K562 (cell line): ENCODE results near the gene DAPK2. TPM values are rescaled to one million over a fixed set of nuclear protein-coding genes. Genes with fewer than 3 reads are reported as not detected.

Experiments used
- ATAC-seq: fragments of 200-7000 bp; cut with Tn5 transposase; 3 replicates; pipeline ENCODE4 v1.9.1; 2020; ENCODE audit warnings: moderate library complexity
- BruUV-seq: library from RNA; stranded (reverse); fragments of 400-500 nt; replicated peaks from 2 replicates; lab custom pipeline; 2021; lab: Mats Ljungman, UMichigan
- CTCF ChIA-PET: fragments of 300-600 bp; formaldehyde crosslinking; extraction: SDS; loops from one replicate; lab custom pipeline; 2021; ENCODE audit warnings: low intra/inter-chr PET ratio; lab: Yijun Ruan, JAX
- POLR2A ChIA-PET: fragments of 300-600, 350-650 bp; sonication (Branson Sonifier 250); formaldehyde crosslinking; extraction: SDS; loops from one replicate; lab custom pipeline; 2021; ENCODE audit warnings: antibody characterized with exemption, inconsistent platforms; lab: Yijun Ruan, JAX
- DNase-seq, 4 experiments: peaks; one replicate each; pipeline versions ENCODE4 v3.0.0 to v3.0.0-alpha.2; 2011 to 2018; ENCODE audit warnings: low spot score in 3 of 4, mixed read lengths in 3 of 4; ENCODE audit errors: extremely low read depth in 1 of 4
- FAIRE-seq: peaks from 2 replicates; lab custom pipeline; 2011; peaks lifted over from hg19 to GRCh38; lab: Jason Lieb, UNC
- H2AFZ ChIP-seq: 2 replicates; pipeline ENCODE4 v1.6.0; 2011; ENCODE audit warnings: low read depth, low read length, control low read depth, inconsistent platforms
- H3K27ac ChIP-seq: fragments of 200-600 bp; 3 replicates; pipeline ENCODE4 v1.8.0; 2011; ENCODE audit warnings: low read depth, mild to moderate bottlenecking, control low read depth, inconsistent platforms, low read length, moderate library complexity, mixed read lengths; ENCODE audit errors: extremely low read depth
- H3K27me3 ChIP-seq, 2 experiments: fragments of 300-600 bp in 1 of 2; 2 replicates in 1 of 2; 3 replicates in 1 of 2; pipeline versions ENCODE4 v1.6.0 to v1.8.0; 2011; ENCODE audit warnings: inconsistent platforms in 2 of 2, low read length in 2 of 2, mild to moderate bottlenecking in 1 of 2, mixed read lengths in 1 of 2, moderate library complexity in 1 of 2; ENCODE audit not compliant: control insufficient read depth in 2 of 2, insufficient read depth in 2 of 2
- H3K36me3 ChIP-seq: fragments of 300-600 bp; 3 replicates; pipeline ENCODE4 v1.8.0; 2011; ENCODE audit warnings: mild to moderate bottlenecking, low read length, inconsistent platforms; ENCODE audit not compliant: control insufficient read depth, insufficient read depth
- H3K4me1 ChIP-seq, 2 experiments: fragments of 200-600 bp in 1 of 2; replicated peaks in 1 of 2; 2 replicates in 1 of 2; 3 replicates in 1 of 2; pipeline versions ENCODE4 v1.5.1 to v1.8.0; 2011; ENCODE audit warnings: inconsistent platforms in 2 of 2, low read length in 2 of 2, mild to moderate bottlenecking in 1 of 2, mixed read lengths in 1 of 2, moderate library complexity in 1 of 2; ENCODE audit not compliant: control insufficient read depth in 2 of 2, insufficient read depth in 2 of 2
- H3K4me2 ChIP-seq: 2 replicates; pipeline ENCODE4 v1.6.1; 2011; ENCODE audit warnings: low read length, control low read depth, inconsistent platforms, mixed read lengths; ENCODE audit not compliant: insufficient read depth
- H3K4me3 ChIP-seq: fragments of 200-600 bp; sonication (generic), shearing (Covaris generic); 2 replicates; pipeline ENCODE4 v1.5.1; 2016; ENCODE audit warnings: control low read depth, inconsistent platforms
- H3K79me2 ChIP-seq: fragments of 200-600 bp; 3 replicates; pipeline ENCODE4 v1.8.0; 2011; ENCODE audit warnings: low read length, inconsistent platforms; ENCODE audit not compliant: control insufficient read depth, insufficient read depth
- H3K9ac ChIP-seq, 2 experiments: 2 replicates each; pipeline versions ENCODE4 v1.6.0 to v1.6.1; 2011; ENCODE audit warnings: low read depth in 2 of 2, low read length in 2 of 2, control low read depth in 1 of 2, inconsistent platforms in 1 of 2, mild to moderate bottlenecking in 1 of 2, mixed read lengths in 1 of 2; ENCODE audit not compliant: insufficient read depth in 1 of 2
- H3K9me1 ChIP-seq: one replicate; pipeline ENCODE4 v1.6.0; 2011; ENCODE audit warnings: inconsistent platforms, mild to moderate bottlenecking, low read length, moderate library complexity; ENCODE audit not compliant: control insufficient read depth, insufficient read depth
- H3K9me3 ChIP-seq: replicated peaks from 2 replicates; pipeline ENCODE4 v1.5.1; 2011; ENCODE audit warnings: low read depth, low read length, inconsistent platforms; ENCODE audit not compliant: control insufficient read depth, insufficient read depth
- H4K20me1 ChIP-seq: replicated peaks from 2 replicates; pipeline ENCODE4 v1.6.1; 2011; ENCODE audit warnings: low read length, inconsistent platforms, mixed read lengths; ENCODE audit not compliant: control insufficient read depth, insufficient read depth
- DACH1 ChIP-seq: fragments of 450-650 bp; IDR thresholded peaks from 2 replicates; pipeline ENCODE4 v1.6.1; 2018; ENCODE audit not compliant: partially characterized antibody
- ELK3 ChIP-seq: fragments of 450-650 bp; formaldehyde crosslinking; IDR thresholded peaks from 2 replicates; pipeline ENCODE4 v1.4.0; 2020; ENCODE audit warnings: mild to moderate bottlenecking
- NFIC ChIP-seq: fragments of 450-650 bp; IDR thresholded peaks from 2 replicates; pipeline ENCODE4 v1.6.1; 2017; ENCODE audit warnings: mild to moderate bottlenecking, inconsistent platforms
- NFIX ChIP-seq: fragments of 250-450 bp; sonication (Bioruptor Pico); IDR thresholded peaks from 2 replicates; pipeline ENCODE4 v1.4.0; 2020; ENCODE audit warnings: low read depth, mild to moderate bottlenecking, moderate library complexity
- NR2C1 ChIP-seq, 2 experiments: fragments of 450-650 bp; IDR thresholded peaks; 2 replicates each; pipeline ENCODE4 v1.6.1; 2017; ENCODE audit warnings: mild to moderate bottlenecking in 2 of 2, antibody characterized with exemption in 1 of 2, inconsistent platforms in 1 of 2, missing compliant biosample characterization in 1 of 2, missing genetic modification characterization in 1 of 2
- POLR2A ChIP-seq: fragments of 450-650 bp; conservative IDR thresholded peaks from 2 replicates; pipeline ENCODE4 v1.6.1; 2016
- POU5F1 ChIP-seq: fragments of 150-350 bp; IDR thresholded peaks from 2 replicates; pipeline ENCODE4 v1.6.1; 2014; ENCODE audit warnings: borderline replicate concordance, low read length, low read depth, mild to moderate bottlenecking; ENCODE audit not compliant: partially characterized antibody
- RBFOX2 ChIP-seq: fragments of 200-400 bp; formaldehyde crosslinking; IDR thresholded peaks from 2 replicates; pipeline ENCODE4 v1.6.1; 2017; ENCODE audit warnings: low read depth, mild to moderate bottlenecking, low read length, moderate library complexity
- SAFB2 ChIP-seq: fragments of 200-400 bp; formaldehyde crosslinking; IDR thresholded peaks from 2 replicates; pipeline ENCODE4 v1.6.1; 2018; ENCODE audit warnings: borderline replicate concordance, low read length, low read depth, moderate library complexity; ENCODE audit not compliant: severe bottlenecking
- SMARCA5 ChIP-seq: fragments of 450-650 bp; IDR thresholded peaks from 2 replicates; pipeline ENCODE4 v1.6.1; 2016
- SOX6 ChIP-seq: fragments of 450-650 bp; IDR thresholded peaks from 2 replicates; pipeline ENCODE4 v1.6.1; 2014; ENCODE audit warnings: mild to moderate bottlenecking
- TCF7L2 ChIP-seq: fragments of 150-350 bp; IDR thresholded peaks from 2 replicates; pipeline ENCODE4 v1.6.1; 2016; ENCODE audit warnings: low read depth, mild to moderate bottlenecking, low read length, moderate library complexity
- TFAM ChIP-seq: fragments of 250-450 bp; sonication (Bioruptor Pico); conservative IDR thresholded peaks from 2 replicates; pipeline ENCODE4 v1.5.0; 2021; ENCODE audit warnings: mild to moderate bottlenecking, moderate library complexity
- VEZF1 ChIP-seq: fragments of 200-800 bp; sonication (Bioruptor generic); IDR thresholded peaks from 2 replicates; pipeline ENCODE4 v1.6.1; 2017; ENCODE audit warnings: missing genetic modification characterization, missing compliant biosample characterization
- ZNF184 ChIP-seq: sonication (generic); formaldehyde crosslinking; IDR thresholded peaks from 2 replicates; pipeline ENCODE4 v1.5.0; 2020; ENCODE audit warnings: missing genetic modification reagents
- ZNF263 ChIP-seq: sonication (generic); formaldehyde crosslinking; IDR thresholded peaks from 2 replicates; pipeline ENCODE4 v1.8.0; 2022; ENCODE audit warnings: mild to moderate bottlenecking, missing genetic modification reagents, borderline replicate concordance
- ZNF79 ChIP-seq: fragments of 250-450 bp; sonication (Bioruptor Pico); IDR thresholded peaks from 2 replicates; pipeline ENCODE4 v1.4.0; 2020; ENCODE audit warnings: low read depth, mild to moderate bottlenecking, moderate library complexity
- WGBS: fragments of 100-300 bp; shearing (Covaris generic); methylation state at CpG from one replicate; pipeline ENCODE4 v1.1.6; 2016; ENCODE audit warnings: low coverage, mixed read lengths; ENCODE audit not compliant: insufficient coverage; ENCODE audit errors: missing lambda C conversion rate; 5-methylcytosine and 5-hydroxymethylcytosine counted together
- in situ Hi-C: fragments of 300-500 bp; cut with MboI; formaldehyde crosslinking; loops from 4 replicates; pipeline ENCODE4 v1.15.0; 2018; ENCODE audit warnings: inconsistent platforms, mixed read lengths
- intact Hi-C: fragments of 100-400 bp; cut with micrococcal nuclease; formaldehyde crosslinking; loops from 2 replicates; pipeline ENCODE4 v1.14.2; 2022
- polyA plus RNA-seq, 8 experiments: library from polyadenylated mRNA; depleted of rRNA in 4 of 8; stranded (reverse) in 5 of 8; unstranded in 3 of 8; fragments of >200 nt; fragmentation: Nextera tagmentation in 2 of 8; fragmentation: Illumina TruSeq in 1 of 8; extraction: Ambion mirVana in 2 of 8; extraction: Trizol in 1 of 8; gene quantifications; 2 replicates each; pipeline versions ENCODE4 v1.2.1 to v1.2.3, GENCODE V29; 2011 to 2014; ENCODE audit warnings: inconsistent platforms in 1 of 8, missing spikeins in 1 of 8
- total RNA-seq, 7 experiments: library from RNA; depleted of rRNA in 6 of 7; stranded (reverse); fragments of >200 nt in 6 of 7; fragmentation: Illumina TruSeq in 2 of 7; extraction: Trizol in 2 of 7; gene quantifications; 2 replicates each; pipeline versions ENCODE4 v1.2.1 to v1.2.3, GENCODE V29; 2011 to 2021; ENCODE audit warnings: low replicate concordance in 1 of 7

Gene DAPK2
- total and polyA plus RNA-seq, 9 of the 15 experiments (the other 6 are each of a cell fraction or from before 2014, with no cell fraction given) = 0.14 to 5.2 (median 2.2) TPM

DNA sequence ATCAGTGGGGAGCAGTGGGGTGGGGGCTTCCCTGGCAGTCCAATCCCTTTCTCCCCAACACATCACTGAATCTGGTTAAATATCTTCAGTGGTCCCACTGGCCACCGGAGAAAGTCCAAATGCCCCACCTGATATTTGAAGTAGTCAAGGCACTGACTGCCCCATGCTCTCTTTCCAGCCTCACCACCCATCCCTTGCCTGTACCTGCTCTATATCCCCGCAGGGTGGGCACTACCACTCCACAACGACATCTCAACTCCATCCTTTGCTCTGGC, 101.7 kb downstream of the DAPK2 start:
- no peak for TF ChIP-seq NFIC
- no peak for TF ChIP-seq POLR2A
- TF ChIP-seq VEZF1 (CRISPR knock-in tag) = no peak
- TF ChIP-seq ELK3 = no peak
- no peak for TF ChIP-seq POU5F1
- TF ChIP-seq SMARCA5 = no peak
- TF ChIP-seq TCF7L2 = no peak
- no peak for TF ChIP-seq SOX6
- no peak for TF ChIP-seq ZNF184 (CRISPR knock-in tag)
- no peak for TF ChIP-seq NFIX (CRISPR knock-in tag)
- no peak for TF ChIP-seq SAFB2
- no peak for TF ChIP-seq NR2C1 (IDR thresholded peaks at IDR 0.05)
- TF ChIP-seq NR2C1 (tag; IDR thresholded peaks at IDR 0.05) = no peak
- TF ChIP-seq RBFOX2 = no peak
- no peak for TF ChIP-seq ZNF263
- no peak for TF ChIP-seq DACH1
- no peak for TF ChIP-seq TFAM (CRISPR knock-in tag)
- no peak for TF ChIP-seq ZNF79 (CRISPR knock-in tag)
- TF ChIP-seq, all 486 proteins: peak for 0
- intact Hi-C loops = no loop called here
- Histone ChIP-seq H3K9me1 (no peaks in the 10 kb centered on the region), H3K4me3 (no peak overlapping the region), H2AFZ (peak overlapping the region; percentile 87), H3K9ac (peak overlapping the region in 1 of 2 experiments; percentile 7; a peak in 1 of 4 replicates), H3K9me3 (no peaks in the 10 kb centered on the region), H3K36me3 (no peaks in the 10 kb centered on the region), H3K4me2 (0 out of 2 replicates have a peak overlapping the region, but pooled peaks have one; percentile 48), H4K20me1 (no peaks in the 10 kb centered on the region), H3K4me1 (peaks cover 4 to 11% of the 10 kb centered on the region in 2 experiments; a peak in 4 of 5 replicates), H3K79me2 (no peaks in the 10 kb centered on the region), H3K27me3 (no peaks in the 10 kb centered on the region), H3K27ac (no peak overlapping the region)
- no TSS peak for BruUV-seq
- FAIRE-seq (no peak), DNase-seq (no peak), ATAC-seq (no peak)
- in situ Hi-C loops = no loop called here
- ChIA-PET CTCF (interaction anchor here (1.5 kb wide), 1 partner anchor 102 kb away, joined by 6 read pairs; no protein-coding TSS in a partner anchor), POLR2A (interaction anchor here (0.8 kb wide), 1 partner anchor 10 kb away, joined by 7 read pairs; no protein-coding TSS in a partner anchor)
- 21% methylated on average over 3 of the region's 3 CpGs for WGBS
